H1 (cell line): Measurements from ENCODE around the gene SYDE2.

Source experiments
- CTCF ChIP-seq, 3 experiments: IDR thresholded peaks; 1 replicate in 2 of 3; 2 replicates in 1 of 3; pipeline versions ENCODE4 v1.5.1 to v1.6.1; 2011; ENCODE audit warnings: low read length in 3 of 3, mild to moderate bottlenecking in 3 of 3, inconsistent platforms in 2 of 3, low read depth in 1 of 3, moderate library complexity in 1 of 3; ENCODE audit not compliant: insufficient read depth in 1 of 3; ENCODE audit errors: control extremely low read depth in 1 of 3
- GABPA ChIP-seq: IDR thresholded peaks from 2 replicates; pipeline ENCODE4 v1.6.1; 2011; ENCODE audit warnings: mild to moderate bottlenecking, low read length, moderate library complexity, borderline replicate concordance; ENCODE audit not compliant: insufficient read depth
- HDAC6 ChIP-seq: IDR thresholded peaks from one replicate; pipeline ENCODE4 v1.7.1; 2012; ENCODE audit warnings: low read depth, mild to moderate bottlenecking, inconsistent platforms, low read length, moderate library complexity
- NRF1 ChIP-seq: IDR thresholded peaks from 2 replicates; pipeline ENCODE4 v1.6.1; 2011; ENCODE audit warnings: mild to moderate bottlenecking, low read depth, low read length, improper control_type of control experiment
- POLR2A ChIP-seq, 2 experiments: IDR thresholded peaks; 1 replicate in 1 of 2; 2 replicates in 1 of 2; pipeline ENCODE4 v1.6.1; 2011; ENCODE audit warnings: low read depth in 2 of 2, low read length in 2 of 2, mild to moderate bottlenecking in 2 of 2; ENCODE audit errors: control extremely low read depth in 1 of 2
- RAD21 ChIP-seq, 2 experiments: IDR thresholded peaks in 1 of 2; conservative IDR thresholded peaks in 1 of 2; 2 replicates each; pipeline ENCODE4 v1.6.1; 2011; ENCODE audit warnings: low read depth in 2 of 2, low read length in 2 of 2, improper control_type of control experiment in 1 of 2, inconsistent platforms in 1 of 2, mild to moderate bottlenecking in 1 of 2, moderate library complexity in 1 of 2
- TAF1 ChIP-seq: IDR thresholded peaks from 2 replicates; pipeline ENCODE4 v1.6.1; 2011; ENCODE audit warnings: mild to moderate bottlenecking, low read depth, low read length
- TEAD4 ChIP-seq: IDR thresholded peaks from 2 replicates; pipeline ENCODE4 v1.6.1; 2012; ENCODE audit warnings: low read depth, low read length, inconsistent platforms, mixed read lengths
- ZNF274 ChIP-seq: IDR thresholded peaks from 2 replicates; pipeline ENCODE4 v1.7.0; 2012; ENCODE audit warnings: low read length, borderline replicate concordance; ENCODE audit errors: extremely low read depth

- TF ChIP-seq POLR2A (IDR thresholded peaks at IDR 0.05; ENCODE audit: control extremely low read depth in 1 of 2, low read depth in 2 of 2, low read length in 2 of 2) (no peak), CTCF (IDR thresholded peaks at IDR 0.05; ENCODE audit: control extremely low read depth in 1 of 3, insufficient read depth in 1 of 3, low read depth in 1 of 3, low read length in 3 of 3) (no peak), RAD21 (IDR thresholded peaks at IDR 0.05 in 1 of 2, conservative IDR thresholded peaks at IDR 0.05 in 1 of 2; ENCODE audit: low read depth in 2 of 2, low read length in 2 of 2) (no peak), GABPA (no peak), ZNF274 (no peak), NRF1 (no peak), HDAC6 (no peak), TAF1 (no peak), TEAD4 (no peak)
These were observed 13.8 kb upstream of the SYDE2 start for GRCh38 chr1:85214654-85215053.
